HepG2 (cell line): ENCODE data around the gene MLXIPL. TPM values are rescaled to one million over a fixed set of nuclear protein-coding genes. Genes with fewer than 3 reads are reported as not detected.

Experiments
- AKAP8 ChIP-seq: sonication (generic); formaldehyde crosslinking; IDR thresholded peaks from 2 replicates; pipeline ENCODE4 v1.5.1; 2020; ENCODE audit warnings: mild to moderate bottlenecking, missing genetic modification reagents
- HNRNPUL1 ChIP-seq: fragments of 200-400 bp; formaldehyde crosslinking; IDR thresholded peaks from 2 replicates; pipeline ENCODE4 v1.6.1; 2017; ENCODE audit warnings: low read depth, mild to moderate bottlenecking, low read length, moderate library complexity
- HOXA9 ChIP-seq: sonication (generic); formaldehyde crosslinking; IDR thresholded peaks from 2 replicates; pipeline ENCODE4 v1.8.1; 2022; ENCODE audit warnings: missing genetic modification reagents, mild to moderate bottlenecking, moderate library complexity, borderline replicate concordance
- IRF9 ChIP-seq: sonication (generic); formaldehyde crosslinking; IDR thresholded peaks from 2 replicates; pipeline ENCODE4 v1.8.0; 2022; ENCODE audit warnings: missing genetic modification reagents, mild to moderate bottlenecking, borderline replicate concordance
- RXRB ChIP-seq: IDR thresholded peaks from 2 replicates; pipeline ENCODE4 v1.6.1; 2016; ENCODE audit warnings: borderline replicate concordance, missing genetic modification reagents, missing compliant biosample characterization
- SAP130 ChIP-seq: IDR thresholded peaks from 2 replicates; pipeline ENCODE4 v1.6.1; 2016; ENCODE audit warnings: low read depth
- TEAD3 ChIP-seq: optimal IDR thresholded peaks from 2 replicates; pipeline ENCODE3; 2016; ENCODE audit warnings: borderline replicate concordance
- TGIF2 ChIP-seq: IDR thresholded peaks from 2 replicates; pipeline ENCODE4 v1.6.1; 2016; ENCODE audit warnings: control low read depth, missing compliant biosample characterization
- THYN1 ChIP-seq: sonication (generic); formaldehyde crosslinking; IDR thresholded peaks from 2 replicates; pipeline ENCODE4 v1.8.1; 2023; ENCODE audit warnings: low read depth, mild to moderate bottlenecking, moderate library complexity, missing genetic modification reagents, borderline replicate concordance
- XBP1 ChIP-seq: sonication (generic); formaldehyde crosslinking; IDR thresholded peaks from 2 replicates; pipeline ENCODE4 v1.5.0; 2020; ENCODE audit warnings: missing genetic modification reagents
- ZMYM3 ChIP-seq: sonication (generic); formaldehyde crosslinking; IDR thresholded peaks from 2 replicates; pipeline ENCODE4 v1.5.1; 2020; ENCODE audit warnings: mild to moderate bottlenecking, missing genetic modification reagents
- ZNF207 ChIP-seq: fragments of 450-650 bp; IDR thresholded peaks from 2 replicates; pipeline ENCODE4 v1.6.1; 2016; ENCODE audit warnings: antibody characterized with exemption, borderline replicate concordance
- ZNF263 ChIP-seq: sonication (generic); formaldehyde crosslinking; IDR thresholded peaks from 2 replicates; pipeline ENCODE4 v1.4.0; 2020; ENCODE audit warnings: missing genetic modification reagents
- ZNF652 ChIP-seq: IDR thresholded peaks from 2 replicates; pipeline ENCODE4 v1.6.1; 2016; ENCODE audit warnings: low read depth, borderline replicate concordance
- ZNF672 ChIP-seq: sonication (generic); formaldehyde crosslinking; IDR thresholded peaks from 2 replicates; pipeline ENCODE4 v1.8.1; 2022; ENCODE audit warnings: missing genetic modification reagents
- polyA plus RNA-seq, 8 experiments: library from polyadenylated mRNA; depleted of rRNA in 3 of 8; stranded (reverse) in 7 of 8; unstranded in 1 of 8; fragments of >200 nt; fragmentation: Illumina TruSeq in 4 of 8; extraction: Trizol in 4 of 8; gene quantifications; 2 replicates each; pipeline versions ENCODE4 v1.2.1 to v1.2.3, GENCODE V29; 2011 to 2016; ENCODE audit warnings: low read depth in 4 of 8, missing spikeins in 1 of 8, mixed read lengths in 1 of 8; ENCODE audit not compliant: insufficient read depth in 1 of 8
- total RNA-seq, 5 experiments: library from RNA; depleted of rRNA; stranded (reverse); fragments of >200 nt; fragmentation: Illumina TruSeq; extraction: Trizol; gene quantifications; 2 replicates each; pipeline ENCODE4 v1.2.3, GENCODE V29; 2016; ENCODE audit warnings: low read depth in 1 of 5
- TF ChIP-seq, protein P1 (sequence below): sonication (generic); formaldehyde crosslinking; IDR thresholded peaks from 2 replicates; pipeline ENCODE4 v1.5.1; 2020; ENCODE audit warnings: mild to moderate bottlenecking, missing genetic modification reagents, moderate library complexity
- TF ChIP-seq, protein P2 (sequence below): IDR thresholded peaks from 2 replicates; pipeline ENCODE4 v1.6.1; 2012; ENCODE audit warnings: low read depth, low read length, improper control_type of control experiment
- TF ChIP-seq, protein P3 (sequence below): sonication (generic); formaldehyde crosslinking; IDR thresholded peaks from 2 replicates; pipeline ENCODE4 v1.5.1; 2020; ENCODE audit warnings: mild to moderate bottlenecking, missing genetic modification reagents, moderate library complexity

The MLXIPL gene
- total and polyA plus RNA-seq, 2 of the 13 experiments (the other 11 are each of a cell fraction or from before 2014, with no cell fraction given), result 51.6 to 60.1 TPM

DNA sequence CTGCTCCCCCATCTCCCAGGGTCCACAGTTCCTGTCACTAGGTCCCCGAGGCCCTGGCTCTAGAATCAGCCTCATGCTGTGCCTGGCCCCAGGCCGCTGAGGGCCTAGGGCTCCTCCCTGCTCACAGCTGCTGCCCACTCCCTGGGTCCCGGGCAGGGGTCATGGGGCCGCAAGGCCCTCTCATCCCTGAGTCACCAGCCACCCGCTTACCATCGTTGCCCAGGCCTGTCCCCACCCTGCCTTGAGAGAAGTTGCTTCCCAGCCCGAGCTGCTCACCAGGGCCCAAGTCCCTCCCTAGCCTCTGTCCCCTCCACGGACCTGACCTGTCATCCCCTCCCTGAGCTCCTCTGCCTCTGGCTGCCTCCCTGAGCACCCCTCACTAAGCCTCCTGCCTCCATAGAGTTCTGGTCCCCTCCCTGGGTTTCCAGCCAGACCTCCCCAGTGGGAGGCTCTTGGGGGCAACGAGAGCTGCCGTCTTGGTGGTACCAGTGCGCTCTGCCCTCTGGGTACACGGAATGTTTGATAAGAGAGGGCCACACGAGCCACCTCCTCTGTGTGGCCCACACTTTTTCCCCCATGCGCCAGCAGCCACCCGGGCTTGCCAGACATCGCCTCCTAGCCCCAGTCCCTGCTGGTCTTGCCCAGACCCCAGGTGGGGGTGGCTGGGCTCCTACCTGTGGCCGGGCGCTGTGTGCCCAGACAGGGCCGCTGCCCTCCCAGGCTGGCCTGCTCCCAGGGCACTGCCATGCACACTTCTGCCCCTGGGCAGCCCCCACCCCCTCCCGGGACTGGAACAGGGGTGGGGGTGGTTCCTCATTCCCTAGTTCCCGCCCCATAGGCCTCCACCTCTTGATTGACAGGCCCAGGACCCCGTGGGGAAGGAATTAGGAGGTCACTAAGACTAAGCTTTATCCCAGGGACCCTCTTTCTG is 21.3 kb downstream of the MLXIPL start (continued):
- TF ChIP-seq, protein P1, sequence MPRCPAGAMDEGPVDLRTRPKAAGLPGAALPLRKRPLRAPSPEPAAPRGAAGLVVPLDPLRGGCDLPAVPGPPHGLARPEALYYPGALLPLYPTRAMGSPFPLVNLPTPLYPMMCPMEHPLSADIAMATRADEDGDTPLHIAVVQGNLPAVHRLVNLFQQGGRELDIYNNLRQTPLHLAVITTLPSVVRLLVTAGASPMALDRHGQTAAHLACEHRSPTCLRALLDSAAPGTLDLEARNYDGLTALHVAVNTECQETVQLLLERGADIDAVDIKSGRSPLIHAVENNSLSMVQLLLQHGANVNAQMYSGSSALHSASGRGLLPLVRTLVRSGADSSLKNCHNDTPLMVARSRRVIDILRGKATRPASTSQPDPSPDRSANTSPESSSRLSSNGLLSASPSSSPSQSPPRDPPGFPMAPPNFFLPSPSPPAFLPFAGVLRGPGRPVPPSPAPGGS (CRISPR knock-in tag), result no peak; the same call in 1 of the 2 replicates
- TF ChIP-seq TGIF2 (CRISPR knock-in tag), result peak; percentile 4; the same call in 1 of the 2 replicates
- 0 out of 2 replicates have a peak, but pooled peaks have one; percentile 41 for TF ChIP-seq IRF9 (CRISPR knock-in tag)
- TF ChIP-seq, protein P2, sequence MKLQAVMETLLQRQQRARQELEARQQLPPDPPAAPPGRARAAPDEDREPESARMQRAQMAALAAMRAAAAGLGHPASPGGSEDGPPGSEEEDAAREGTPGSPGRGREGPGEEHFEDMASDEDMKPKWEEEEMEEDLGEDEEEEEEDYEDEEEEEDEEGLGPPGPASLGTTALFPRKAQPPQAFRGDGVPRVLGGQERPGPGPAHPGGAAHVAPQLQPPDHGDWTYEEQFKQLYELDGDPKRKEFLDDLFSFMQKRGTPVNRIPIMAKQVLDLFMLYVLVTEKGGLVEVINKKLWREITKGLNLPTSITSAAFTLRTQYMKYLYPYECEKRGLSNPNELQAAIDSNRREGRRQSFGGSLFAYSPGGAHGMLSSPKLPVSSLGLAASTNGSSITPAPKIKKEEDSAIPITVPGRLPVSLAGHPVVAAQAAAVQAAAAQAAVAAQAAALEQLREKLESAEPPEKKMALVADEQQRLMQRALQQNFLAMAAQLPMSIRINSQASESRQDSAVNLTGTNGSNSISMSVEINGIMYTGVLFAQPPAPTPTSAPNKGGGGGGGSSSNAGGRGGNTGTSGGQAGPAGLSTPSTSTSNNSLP, result no peak
- no peak for TF ChIP-seq ZNF207
- no peak for TF ChIP-seq THYN1
- TF ChIP-seq ZNF672 (CRISPR knock-in tag), result peak; percentile 24; the same call in 1 of the 2 replicates
- TF ChIP-seq XBP1, result no peak
- TF ChIP-seq ZNF263 (CRISPR knock-in tag), result peak; percentile 52
- TF ChIP-seq, protein P3, sequence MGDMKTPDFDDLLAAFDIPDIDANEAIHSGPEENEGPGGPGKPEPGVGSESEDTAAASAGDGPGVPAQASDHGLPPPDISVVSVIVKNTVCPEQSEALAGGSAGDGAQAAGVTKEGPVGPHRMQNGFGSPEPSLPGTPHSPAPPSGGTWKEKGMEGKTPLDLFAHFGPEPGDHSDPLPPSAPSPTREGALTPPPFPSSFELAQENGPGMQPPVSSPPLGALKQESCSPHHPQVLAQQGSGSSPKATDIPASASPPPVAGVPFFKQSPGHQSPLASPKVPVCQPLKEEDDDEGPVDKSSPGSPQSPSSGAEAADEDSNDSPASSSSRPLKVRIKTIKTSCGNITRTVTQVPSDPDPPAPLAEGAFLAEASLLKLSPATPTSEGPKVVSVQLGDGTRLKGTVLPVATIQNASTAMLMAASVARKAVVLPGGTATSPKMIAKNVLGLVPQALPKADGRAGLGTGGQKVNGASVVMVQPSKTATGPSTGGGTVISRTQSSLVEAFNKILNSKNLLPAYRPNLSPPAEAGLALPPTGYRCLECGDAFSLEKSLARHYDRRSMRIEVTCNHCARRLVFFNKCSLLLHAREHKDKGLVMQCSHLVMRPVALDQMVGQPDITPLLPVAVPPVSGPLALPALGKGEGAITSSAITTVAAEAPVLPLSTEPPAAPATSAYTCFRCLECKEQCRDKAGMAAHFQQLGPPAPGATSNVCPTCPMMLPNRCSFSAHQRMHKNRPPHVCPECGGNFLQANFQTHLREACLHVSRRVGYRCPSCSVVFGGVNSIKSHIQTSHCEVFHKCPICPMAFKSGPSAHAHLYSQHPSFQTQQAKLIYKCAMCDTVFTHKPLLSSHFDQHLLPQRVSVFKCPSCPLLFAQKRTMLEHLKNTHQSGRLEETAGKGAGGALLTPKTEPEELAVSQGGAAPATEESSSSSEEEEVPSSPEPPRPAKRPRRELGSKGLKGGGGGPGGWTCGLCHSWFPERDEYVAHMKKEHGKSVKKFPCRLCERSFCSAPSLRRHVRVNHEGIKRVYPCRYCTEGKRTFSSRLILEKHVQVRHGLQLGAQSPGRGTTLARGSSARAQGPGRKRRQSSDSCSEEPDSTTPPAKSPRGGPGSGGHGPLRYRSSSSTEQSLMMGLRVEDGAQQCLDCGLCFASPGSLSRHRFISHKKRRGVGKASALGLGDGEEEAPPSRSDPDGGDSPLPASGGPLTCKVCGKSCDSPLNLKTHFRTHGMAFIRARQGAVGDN, result 0 out of 2 replicates have a peak, but pooled peaks have one; percentile 45
- no peak for TF ChIP-seq HNRNPUL1
- TF ChIP-seq AKAP8 (CRISPR knock-in tag), result peak; percentile 97
- TF ChIP-seq HOXA9, result peak; percentile 28; the same call in 1 of the 2 replicates
- peak; percentile 38 for TF ChIP-seq TEAD3 (CRISPR knock-in tag)
- TF ChIP-seq ZNF652 (CRISPR knock-in tag), result no peak
- TF ChIP-seq RXRB, result no peak
- no peak for TF ChIP-seq SAP130
- no peak for TF ChIP-seq ZMYM3 (CRISPR knock-in tag)
